SK-N-SH (cell line): ENCODE results near the gene ERC1. TPM values are rescaled to one million over a fixed set of nuclear protein-coding genes. Genes with fewer than 3 reads are reported as not detected.

Experiments
- CTCF ChIA-PET: fragments of 300-600, 350-600 bp; formaldehyde crosslinking; extraction: SDS; loops from one replicate; lab custom pipeline; 2021; lab: Yijun Ruan, JAX
- POLR2A ChIA-PET: fragments of 350-600 bp; sonication (Branson Sonifier 250); formaldehyde crosslinking; extraction: SDS; loops from one replicate; lab custom pipeline; 2020; ENCODE audit warnings: antibody characterized with exemption, inconsistent platforms; lab: Yijun Ruan, JAX
- DNase-seq: peaks from one replicate; pipeline ENCODE4 v3.0.0; 2012
- H2AFZ ChIP-seq: fragments of 200-600 bp; sonication (generic); 2 replicates; pipeline ENCODE4 v1.8.1; 2016; ENCODE audit warnings: antibody characterized with exemption, mild to moderate bottlenecking, low read depth
- H3F3A ChIP-seq: fragments of 200-600 bp; sonication (generic); replicated peaks from 2 replicates; pipeline ENCODE3; 2016; ENCODE audit warnings: antibody characterized with exemption, mild to moderate bottlenecking; ENCODE audit not compliant: insufficient read depth
- H3K27ac ChIP-seq, 2 experiments: fragments of 200-500 bp in 1 of 2; fragments of 200-600 bp in 1 of 2; sonication (Bioruptor generic) in 1 of 2; sonication (generic), shearing (Covaris generic) in 1 of 2; 2 replicates each; pipeline versions ENCODE4 v1.5.1 to v1.6.1; 2014 to 2016; ENCODE audit warnings: low read depth in 2 of 2, inconsistent platforms in 1 of 2, low read length in 1 of 2, mild to moderate bottlenecking in 1 of 2, mixed read lengths in 1 of 2
- H3K27me3 ChIP-seq: fragments of 200-600 bp; sonication (generic), shearing (Covaris generic); 2 replicates; pipeline ENCODE4 v1.6.1; 2016; ENCODE audit warnings: mixed run types; ENCODE audit not compliant: insufficient read depth
- H3K36me3 ChIP-seq, 2 experiments: fragments of 200-500 bp in 1 of 2; fragments of 200-600 bp in 1 of 2; sonication (Bioruptor generic) in 1 of 2; sonication (generic) in 1 of 2; replicated peaks in 1 of 2; 2 replicates each; pipeline versions ENCODE3 to v1.5.1; 2014 to 2016; ENCODE audit warnings: low read length in 1 of 2, mild to moderate bottlenecking in 1 of 2; ENCODE audit not compliant: insufficient read depth in 2 of 2, control insufficient read depth in 1 of 2
- H3K4me1 ChIP-seq, 2 experiments: fragments of 200-500 bp in 1 of 2; fragments of 200-600 bp in 1 of 2; sonication (Bioruptor generic) in 1 of 2; sonication (generic), shearing (Covaris generic) in 1 of 2; 2 replicates each; pipeline versions ENCODE4 v1.5.1 to v1.6.1; 2014 to 2016; ENCODE audit warnings: low read depth in 1 of 2, low read length in 1 of 2, mixed run types in 1 of 2; ENCODE audit not compliant: insufficient read depth in 2 of 2, control insufficient read depth in 1 of 2
- H3K4me2 ChIP-seq: fragments of 200-600 bp; sonication (generic), shearing (Covaris generic); 2 replicates; pipeline ENCODE4 v1.6.1; 2017; ENCODE audit warnings: mixed run types
- H3K4me3 ChIP-seq, 2 experiments: fragments of 200-500 bp in 1 of 2; fragments of 200-600 bp in 1 of 2; sonication (Bioruptor generic) in 1 of 2; sonication (generic), shearing (Covaris generic) in 1 of 2; 2 replicates each; pipeline versions ENCODE4 v1.5.1 to v1.8.1; 2014 to 2016; ENCODE audit warnings: low read depth in 2 of 2, inconsistent platforms in 1 of 2, low read length in 1 of 2, mild to moderate bottlenecking in 1 of 2, mixed read lengths in 1 of 2, moderate library complexity in 1 of 2
- H3K79me2 ChIP-seq: fragments of 200-600 bp; sonication (generic); 2 replicates; pipeline ENCODE4 v1.8.1; 2017; ENCODE audit warnings: mild to moderate bottlenecking; ENCODE audit not compliant: insufficient read depth
- H3K9ac ChIP-seq: fragments of 200-600 bp; sonication (generic); 2 replicates; pipeline ENCODE4 v1.6.1; 2017; ENCODE audit warnings: mixed run types
- H3K9me2 ChIP-seq: fragments of 200-600 bp; sonication (generic); 2 replicates; pipeline ENCODE4 v1.6.1; 2017; ENCODE audit warnings: mixed run types
- H3K9me3 ChIP-seq: fragments of 200-600 bp; sonication (generic); 2 replicates; pipeline ENCODE4 v1.6.1; 2017; ENCODE audit warnings: mixed run types, mild to moderate bottlenecking, moderate library complexity
- H4K20me1 ChIP-seq: fragments of 200-600 bp; sonication (generic); 2 replicates; pipeline ENCODE4 v1.6.1; 2017; ENCODE audit warnings: mild to moderate bottlenecking, mixed run types; ENCODE audit not compliant: insufficient read depth
- CTCF ChIP-seq: fragments of 200-600 bp; sonication (generic); IDR thresholded peaks from 2 replicates; pipeline ENCODE4 v1.6.1; 2017; ENCODE audit warnings: antibody characterized with exemption, mild to moderate bottlenecking, moderate library complexity
- EP300 ChIP-seq, 2 experiments: IDR thresholded peaks; 2 replicates each; pipeline versions ENCODE4 v1.4.0 to v1.6.1; 2012; ENCODE audit warnings: borderline replicate concordance in 1 of 2, low read depth in 1 of 2, low read length in 1 of 2
- GATA2 ChIP-seq: sonication (generic); formaldehyde crosslinking; IDR thresholded peaks from 2 replicates; pipeline ENCODE4 v1.5.0; 2020; ENCODE audit warnings: mild to moderate bottlenecking, missing genetic modification reagents
- IRF3 ChIP-seq: fragments of 150-350 bp; IDR thresholded peaks from 2 replicates; pipeline ENCODE4 v1.6.1; 2016; ENCODE audit warnings: mild to moderate bottlenecking, low read depth, low read length
- JUND ChIP-seq: IDR thresholded peaks from 2 replicates; pipeline ENCODE4 v1.4.0; 2012
- MAX ChIP-seq: IDR thresholded peaks from 2 replicates; pipeline ENCODE4 v1.4.0; 2012; ENCODE audit warnings: low read depth
- RCOR1 ChIP-seq: fragments of 150-350 bp; IDR thresholded peaks from 2 replicates; pipeline ENCODE4 v1.6.1; 2017; ENCODE audit warnings: antibody characterized with exemption, low read length
- TCF12 ChIP-seq: IDR thresholded peaks from 2 replicates; pipeline ENCODE4 v1.4.0; 2012
- USF2 ChIP-seq: fragments of 150-350 bp; IDR thresholded peaks from 2 replicates; pipeline ENCODE4 v1.6.1; 2017; ENCODE audit warnings: antibody characterized with exemption, low read length, low read depth, borderline replicate concordance
- YY1 ChIP-seq: IDR thresholded peaks from 2 replicates; pipeline ENCODE4 v1.4.0; 2012; ENCODE audit warnings: low read depth, mild to moderate bottlenecking
- ZBTB33 ChIP-seq: IDR thresholded peaks from 2 replicates; pipeline ENCODE4 v1.4.0; 2012; ENCODE audit warnings: low read depth, borderline replicate concordance
- whole genome bisulfite sequencing: methylation state at CpG from one replicate; pipeline ENCODE4 v1.1.6; 2017; ENCODE audit warnings: low lambda C conversion rate; 5-methylcytosine and 5-hydroxymethylcytosine counted together
- polyA plus RNA-seq, 3 experiments: library from polyadenylated mRNA; depleted of rRNA; stranded (reverse); fragments of >200 nt; gene quantifications; 2 replicates each; pipeline ENCODE4 v1.2.3, GENCODE V29; 2012

The ERC1 gene
- polyA plus RNA-seq, 1 of the 3 experiments (the other 2 are of a cell fraction), result 7.5 TPM

GRCh38 chr12:1297206-1297605 is 306.2 kb downstream of the ERC1 start (continued):
- no peak for TF ChIP-seq ZBTB33

GRCh38 chr12:1297639-1298175 is 306.7 kb downstream of the ERC1 start:
- Histone ChIP-seq H3K4me1 (no peaks in the 10 kb centered on the region; a peak in 1 of 4 replicates), H3K9me2 (no peaks in the 10 kb centered on the region), H4K20me1 (no peaks in the 10 kb centered on the region), H3K36me3 (peaks cover 3 to 55% of the 10 kb centered on the region in 2 experiments), H3K9ac (no peak overlapping the region), H3F3A (peaks cover 9% of the 10 kb centered on the region), H3K4me3 (no peak overlapping the region)
- POLR2A ChIA-PET, result no interaction called here
- DNase-seq, result no peak
- no peak for TF ChIP-seq YY1
- TF ChIP-seq, all 33 proteins: peak for 0
- WGBS, result 98% methylated on average over 4 of the region's 4 CpGs
- H3K9me3 ChIP-seq, result no peaks in the 10 kb centered on the region
- H3K79me2 ChIP-seq, result no peaks in the 10 kb centered on the region
- CTCF ChIA-PET, result no interaction called here
- no peak overlapping the region for H3K27ac ChIP-seq
- no peak overlapping the region for H3K4me2 ChIP-seq
- H2AFZ ChIP-seq, result no peak overlapping the region
- no peaks in the 10 kb centered on the region for H3K27me3 ChIP-seq

- Histone ChIP-seq H2AFZ (no peak overlapping the region), H3K36me3 (peaks cover 3 to 43% of the 10 kb centered on the region in 2 experiments), H3F3A (peaks cover 5% of the 10 kb centered on the region), H3K79me2 (no peaks in the 10 kb centered on the region), H3K9me3 (no peaks in the 10 kb centered on the region), H3K4me3 (no peak overlapping the region), H3K4me1 (no peaks in the 10 kb centered on the region; a peak in 1 of 4 replicates), H3K27ac (no peak overlapping the region), H3K4me2 (no peak overlapping the region), H3K9ac (no peak overlapping the region), H3K9me2 (no peaks in the 10 kb centered on the region), H4K20me1 (no peaks in the 10 kb centered on the region), H3K27me3 (no peaks in the 10 kb centered on the region)
- POLR2A ChIA-PET, result no interaction called here
- no peak for DNase-seq
- CTCF ChIA-PET, result no interaction called here
- TF ChIP-seq RCOR1 (no peak), TCF12 (no peak), IRF3 (no peak), MAX (no peak), JUND (no peak), USF2 (no peak), CTCF (no peak), YY1 (no peak), GATA2 (CRISPR knock-in tag) (no peak), EP300 (IDR thresholded peaks at IDR 0.05; ENCODE audit: borderline replicate concordance in 1 of 2, low read depth in 1 of 2, low read length in 1 of 2) (no peak)
- 96% methylated on average over 2 of the region's 2 CpGs for WGBS
Measured at GRCh38 chr12:1300460-1300859, 309.4 kb downstream of the ERC1 start.
